ENCODE measurements around the gene ST8SIA4. TPM values are rescaled to one million over a fixed set of nuclear protein-coding genes. Genes with fewer than 3 reads are reported as not detected.

Gene ST8SIA4
- polyA plus RNA-seq, 3 donors: 12.4 to 36.4 (median 30.7) TPM

GRCh38 chr5:100826133-100826532 lies 76.9 kb downstream of the ST8SIA4 start:
- Mint-ChIP-seq H3K4me1 (peaks cover 33% of the 10 kb centered on the region), H3K36me3 (peaks cover 21 to 24% of the 10 kb centered on the region in 2 donors), H3K27ac (peak overlapping the region; percentile 66 to 92 (median 84)), H3K4me3 (peak overlapping the region; percentile 28 to 56), H3K9me3 (no peaks in the 10 kb centered on the region), H3K27me3 (ENCODE audit: low read depth in 3 of 3) (peaks cover 0 to 2% (median 0%) of the 10 kb centered on the region in 3 donors)
- WGBS (ENCODE audit: insufficient coverage): no CpG with 5 or more reads among the region's 2 CpGs
- H3K79me2 ChIP-seq (ENCODE audit: insufficient read depth, low read length): peaks cover 62% of the 10 kb centered on the region
- H3K9ac ChIP-seq (ENCODE audit: insufficient read depth, low read length, poor library complexity, severe bottlenecking): no peak overlapping the region
- H2AFZ ChIP-seq (ENCODE audit: insufficient read depth, low read depth, low read length, poor library complexity, severe bottlenecking): no peak overlapping the region
- peaks cover 35 to 38% of the 10 kb centered on the region in 2 donors for H3K4me1 ChIP-seq (ENCODE audit: control insufficient read depth in 1 of 2, insufficient read depth in 2 of 2, low read length in 2 of 2)
- peaks cover 0 to 23% of the 10 kb centered on the region in 2 donors for H3K36me3 ChIP-seq (replicated peaks in 1 of 2; ENCODE audit: control insufficient read depth in 1 of 2, insufficient read depth in 2 of 2, low read length in 2 of 2)
- intact Hi-C loops (cut with micrococcal nuclease): loop anchor here (5.0 to 10.0 kb wide), 2 partner anchors 51 to 76 kb away; partner anchors contain the start of gene ST8SIA4 (in 1 of the 2)
- TF ChIP-seq CTCF (IDR thresholded peaks at IDR 0.05): no peak
- H4K20me1 ChIP-seq (ENCODE audit: insufficient read depth, low read length): no peaks in the 10 kb centered on the region
- peak overlapping the region in 1 of 3 experiments; percentile 26 for H3K4me3 ChIP-seq (replicated peaks in 1 of 3; ENCODE audit: low read depth in 2 of 3, low read length in 3 of 3)
- no peaks in the 10 kb centered on the region for H3K27me3 ChIP-seq (ENCODE audit: control insufficient read depth in 2 of 2, insufficient read depth in 2 of 2, low read length in 2 of 2)
- H3K27ac ChIP-seq (ENCODE audit: low read depth in 1 of 2, low read length in 2 of 2): peak overlapping the region in 1 of 2 donors; percentile 83
- peak overlapping the region; percentile 33 for H3K4me2 ChIP-seq (replicated peaks; ENCODE audit: extremely low read depth, low read length, poor library complexity, severe bottlenecking)
- no peaks in the 10 kb centered on the region for H3K9me3 ChIP-seq (replicated peaks in 1 of 2; ENCODE audit: control insufficient read depth in 1 of 2, insufficient read depth in 1 of 2, low read length in 2 of 2)
- DNase-seq: peak; percentile 54 to 80 (median 78)

- peaks cover 0 to 11% of the 10 kb centered on the region in 2 donors for H3K36me3 ChIP-seq (replicated peaks in 1 of 2; ENCODE audit: control insufficient read depth in 1 of 2, insufficient read depth in 2 of 2, low read length in 2 of 2)
- H3K27me3 Mint-ChIP-seq (ENCODE audit: low read depth in 3 of 3): peaks cover 0 to 2% (median 0%) of the 10 kb centered on the region in 3 donors
Observed at GRCh38 chr5:100824635-100825034, 78.4 kb downstream of the ST8SIA4 start.

More at GRCh38 chr5:100824635-100825034, 78.4 kb downstream of the ST8SIA4 start:
- Histone ChIP-seq H3K4me1 (ENCODE audit: control insufficient read depth in 1 of 2, insufficient read depth in 2 of 2, low read length in 2 of 2) (peaks cover 35 to 38% of the 10 kb centered on the region in 2 donors), H3K79me2 (ENCODE audit: insufficient read depth, low read length) (peaks cover 57% of the 10 kb centered on the region), H3K27me3 (ENCODE audit: control insufficient read depth in 2 of 2, insufficient read depth in 2 of 2, low read length in 2 of 2) (no peaks in the 10 kb centered on the region), H3K4me2 (replicated peaks; ENCODE audit: extremely low read depth, low read length, poor library complexity, severe bottlenecking) (no peak overlapping the region), H3K4me3 (replicated peaks in 1 of 3; ENCODE audit: low read depth in 2 of 3, low read length in 3 of 3) (no peak overlapping the region), H3K9me3 (replicated peaks in 1 of 2; ENCODE audit: control insufficient read depth in 1 of 2, insufficient read depth in 1 of 2, low read length in 2 of 2) (no peaks in the 10 kb centered on the region), H3K27ac (ENCODE audit: low read depth in 1 of 2, low read length in 2 of 2) (no peak overlapping the region), H3K9ac (ENCODE audit: insufficient read depth, low read length, poor library complexity, severe bottlenecking) (no peak overlapping the region), H4K20me1 (ENCODE audit: insufficient read depth, low read length) (no peaks in the 10 kb centered on the region), H2AFZ (ENCODE audit: insufficient read depth, low read depth, low read length, poor library complexity, severe bottlenecking) (no peak overlapping the region)
- peaks cover 33% of the 10 kb centered on the region for H3K4me1 Mint-ChIP-seq
- no peaks in the 10 kb centered on the region for H3K9me3 Mint-ChIP-seq
- H3K36me3 Mint-ChIP-seq: peaks cover 29 to 36% of the 10 kb centered on the region in 2 donors
- H3K4me3 Mint-ChIP-seq: no peak overlapping the region
- no peak for TF ChIP-seq CTCF (IDR thresholded peaks at IDR 0.05)
- intact Hi-C loops (cut with micrococcal nuclease): loop anchor here (5.0 to 10.0 kb wide), 2 partner anchors 50 to 78 kb away; partner anchors contain the start of gene ST8SIA4 (in 1 of the 2)
- H3K27ac Mint-ChIP-seq: peak overlapping the region in 2 of 7 donors; percentile 12 to 67
- DNase-seq: no peak
